GM12878 (cell line): ENCODE results near the gene LRRC23. TPM values are rescaled to one million over a fixed set of nuclear protein-coding genes. Genes with fewer than 3 reads are reported as not detected.

Source experiments
- ATF7 ChIP-seq: fragments of 450-650 bp; IDR thresholded peaks from 2 replicates; pipeline ENCODE4 v1.6.1; 2016; ENCODE audit warnings: low read depth, mild to moderate bottlenecking
- BRCA1 ChIP-seq: IDR thresholded peaks from 2 replicates; pipeline ENCODE4 v1.6.1; 2011; ENCODE audit warnings: low read depth, low read length, improper control_type of control experiment
- CEBPB ChIP-seq, 2 experiments: fragments of 150-350 bp in 1 of 2; IDR thresholded peaks; 2 replicates each; pipeline ENCODE4 v1.6.1; 2012 to 2014; ENCODE audit warnings: low read depth in 2 of 2, low read length in 2 of 2, borderline replicate concordance in 1 of 2, inconsistent platforms in 1 of 2
- CREM ChIP-seq: IDR thresholded peaks from 2 replicates; pipeline ENCODE4 v1.6.1; 2014; ENCODE audit warnings: antibody characterized with exemption, low read depth
- KDM1A ChIP-seq: fragments of 200-600 bp; sonication (generic); IDR thresholded peaks from 2 replicates; pipeline ENCODE4 v1.6.1; 2016; ENCODE audit warnings: borderline replicate concordance
- MTA2 ChIP-seq: fragments of 450-650 bp; IDR thresholded peaks from 2 replicates; pipeline ENCODE4 v1.6.1; 2016; ENCODE audit warnings: low read depth, mild to moderate bottlenecking, moderate library complexity
- MXI1 ChIP-seq: fragments of 150-350 bp; IDR thresholded peaks from 2 replicates; pipeline ENCODE4 v1.6.1; 2011; ENCODE audit warnings: low read depth, mild to moderate bottlenecking, inconsistent platforms, low read length, improper control_type of control experiment
- MYB ChIP-seq: fragments of 150-350 bp; IDR thresholded peaks from 2 replicates; pipeline ENCODE4 v1.6.1; 2014; ENCODE audit warnings: mild to moderate bottlenecking, low read depth, low read length, borderline replicate concordance
- PML ChIP-seq: IDR thresholded peaks from 2 replicates; pipeline ENCODE4 v1.6.1; 2012; ENCODE audit warnings: low read length, inconsistent platforms
- POLR2A ChIP-seq: IDR thresholded peaks from 2 replicates; pipeline ENCODE4 v1.6.1; 2011; ENCODE audit warnings: low read depth, mild to moderate bottlenecking, low read length
- POLR2AphosphoS5 ChIP-seq: IDR thresholded peaks from 2 replicates; pipeline ENCODE4 v1.6.1; 2011; ENCODE audit warnings: mild to moderate bottlenecking, low read length, inconsistent platforms
- SIN3A ChIP-seq: IDR thresholded peaks from 2 replicates; pipeline ENCODE4 v1.6.1; 2012; ENCODE audit warnings: low read depth, low read length, improper control_type of control experiment
- SPI1 ChIP-seq: IDR thresholded peaks from 2 replicates; pipeline ENCODE4 v1.6.1; 2011; ENCODE audit warnings: low read depth, mild to moderate bottlenecking, low read length, moderate library complexity, borderline replicate concordance; ENCODE audit not compliant: insufficient read depth
- SRF ChIP-seq, 2 experiments: IDR thresholded peaks; 2 replicates each; pipeline ENCODE4 v1.6.1; 2011; ENCODE audit warnings: low read depth in 2 of 2, low read length in 2 of 2, mild to moderate bottlenecking in 1 of 2, moderate library complexity in 1 of 2
- polyA plus RNA-seq, 11 experiments: library from polyadenylated mRNA; depleted of rRNA in 4 of 11; unstranded in 6 of 11; stranded (reverse) in 5 of 11; fragments of >200 nt; fragmentation: Nextera tagmentation in 4 of 11; fragmentation: Illumina TruSeq in 1 of 11; extraction: Ambion mirVana in 4 of 11; extraction: Trizol in 1 of 11; gene quantifications; 1 replicate in 1 of 11; 2 replicates in 10 of 11; pipeline versions ENCODE4 v1.2.1 to v1.2.3, GENCODE V29; 2011 to 2016; ENCODE audit warnings: inconsistent platforms in 2 of 11, missing spikeins in 2 of 11, low read depth in 1 of 11
- total RNA-seq, 4 experiments: library from RNA; depleted of rRNA in 3 of 4; stranded (reverse); fragments of >200 nt in 3 of 4; fragmentation: Illumina TruSeq in 1 of 4; extraction: Trizol in 1 of 4; gene quantifications; 2 replicates each; pipeline versions ENCODE4 v1.2.1 to v1.2.3, GENCODE V29; 2013 to 2021
- TF ChIP-seq, protein P1 (sequence below): fragments of 450-650 bp; formaldehyde crosslinking; IDR thresholded peaks from 2 replicates; pipeline ENCODE4 v1.5.0; 2022; ENCODE audit warnings: mild to moderate bottlenecking, missing genetic modification characterization
- TF ChIP-seq, protein P2 (sequence below): fragments of 450-650 bp; IDR thresholded peaks from 2 replicates; pipeline ENCODE4 v1.6.1; 2016; ENCODE audit warnings: mild to moderate bottlenecking
- TF ChIP-seq, protein P3 (sequence below): IDR thresholded peaks from 2 replicates; pipeline ENCODE4 v1.6.1; 2011; ENCODE audit warnings: low read depth, mild to moderate bottlenecking, low read length, moderate library complexity, borderline replicate concordance; ENCODE audit errors: extremely low read depth
- TF ChIP-seq, protein P4 (sequence below): fragments of 450-650 bp; IDR thresholded peaks from 2 replicates; pipeline ENCODE4 v1.6.1; 2018; ENCODE audit warnings: borderline replicate concordance, mild to moderate bottlenecking; ENCODE audit not compliant: partially characterized antibody
- TF ChIP-seq, protein P5 (sequence below): fragments of 450-650 bp; IDR thresholded peaks from 2 replicates; pipeline ENCODE4 v1.6.1; 2014; ENCODE audit warnings: mild to moderate bottlenecking

Gene LRRC23
- total and polyA plus RNA-seq, 10 of the 15 experiments (the other 5 are each of a cell fraction or from before 2014, with no cell fraction given): 1.4 to 6.9 (median 3.4) TPM

DNA sequence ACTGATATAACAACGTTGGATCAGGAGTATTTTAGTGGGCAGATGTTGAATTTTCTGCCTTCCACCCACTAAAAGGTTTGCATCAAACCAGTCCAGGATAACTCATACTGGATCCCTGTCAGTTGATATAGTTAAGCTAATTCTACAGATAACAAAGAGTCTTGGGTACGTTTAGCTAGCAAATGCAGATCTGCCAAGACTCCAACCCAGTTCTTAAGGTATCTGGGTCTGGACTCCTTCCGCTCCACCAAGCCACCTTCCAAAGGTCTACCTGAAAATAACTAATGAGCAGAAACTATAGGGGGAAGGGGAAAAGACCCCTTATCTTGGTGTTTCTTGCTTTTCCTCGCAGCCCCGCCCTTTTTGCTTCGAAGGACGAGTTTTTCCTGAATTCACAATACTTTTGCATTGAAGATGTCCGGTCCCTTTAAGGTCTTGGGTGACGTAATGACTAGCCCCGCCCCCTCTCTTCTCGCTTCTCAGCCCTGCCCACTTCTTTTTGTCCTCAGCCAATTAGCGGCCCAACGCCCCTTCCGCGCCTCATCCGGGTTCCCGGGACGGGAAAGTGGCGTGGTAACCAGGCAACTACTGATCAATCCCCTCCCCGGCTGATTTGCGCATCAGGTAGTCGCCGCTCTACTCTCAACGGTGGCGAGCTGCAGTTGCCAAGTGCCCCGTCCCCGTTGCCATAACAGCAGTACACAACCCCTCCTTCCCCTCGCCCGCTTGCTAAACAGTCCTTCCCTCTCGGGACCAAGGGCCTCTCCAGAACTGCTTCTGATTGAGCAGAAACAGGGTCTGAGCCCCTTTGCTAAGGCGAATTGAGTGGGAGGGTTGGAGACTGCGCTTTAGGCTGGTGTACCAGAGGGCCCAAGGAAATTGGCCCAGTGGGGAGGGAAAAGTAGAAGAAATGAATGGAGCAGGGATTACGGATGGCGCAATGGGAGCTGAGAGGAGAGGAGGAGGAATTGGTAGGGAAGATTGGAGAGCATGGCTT, at the start of gene LRRC23 (continued):
- TF ChIP-seq, protein P1, sequence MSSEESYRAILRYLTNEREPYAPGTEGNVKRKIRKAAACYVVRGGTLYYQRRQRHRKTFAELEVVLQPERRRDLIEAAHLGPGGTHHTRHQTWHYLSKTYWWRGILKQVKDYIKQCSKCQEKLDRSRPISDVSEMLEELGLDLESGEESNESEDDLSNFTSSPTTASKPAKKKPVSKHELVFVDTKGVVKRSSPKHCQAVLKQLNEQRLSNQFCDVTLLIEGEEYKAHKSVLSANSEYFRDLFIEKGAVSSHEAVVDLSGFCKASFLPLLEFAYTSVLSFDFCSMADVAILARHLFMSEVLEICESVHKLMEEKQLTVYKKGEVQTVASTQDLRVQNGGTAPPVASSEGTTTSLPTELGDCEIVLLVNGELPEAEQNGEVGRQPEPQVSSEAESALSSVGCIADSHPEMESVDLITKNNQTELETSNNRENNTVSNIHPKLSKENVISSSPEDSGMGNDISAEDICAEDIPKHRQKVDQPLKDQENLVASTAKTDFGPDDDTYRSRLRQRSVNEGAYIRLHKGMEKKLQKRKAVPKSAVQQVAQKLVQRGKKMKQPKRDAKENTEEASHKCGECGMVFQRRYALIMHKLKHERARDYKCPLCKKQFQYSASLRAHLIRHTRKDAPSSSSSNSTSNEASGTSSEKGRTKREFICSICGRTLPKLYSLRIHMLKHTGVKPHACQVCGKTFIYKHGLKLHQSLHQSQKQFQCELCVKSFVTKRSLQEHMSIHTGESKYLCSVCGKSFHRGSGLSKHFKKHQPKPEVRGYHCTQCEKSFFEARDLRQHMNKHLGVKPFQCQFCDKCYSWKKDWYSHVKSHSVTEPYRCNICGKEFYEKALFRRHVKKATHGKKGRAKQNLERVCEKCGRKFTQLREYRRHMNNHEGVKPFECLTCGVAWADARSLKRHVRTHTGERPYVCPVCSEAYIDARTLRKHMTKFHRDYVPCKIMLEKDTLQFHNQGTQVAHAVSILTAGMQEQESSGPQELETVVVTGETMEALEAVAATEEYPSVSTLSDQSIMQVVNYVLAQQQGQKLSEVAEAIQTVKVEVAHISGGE (CRISPR knock-in tag): no peak
- TF ChIP-seq MYB: no peak
- TF ChIP-seq MXI1: peak; percentile 86
- TF ChIP-seq ATF7: peak; percentile 99
- TF ChIP-seq, protein P2, sequence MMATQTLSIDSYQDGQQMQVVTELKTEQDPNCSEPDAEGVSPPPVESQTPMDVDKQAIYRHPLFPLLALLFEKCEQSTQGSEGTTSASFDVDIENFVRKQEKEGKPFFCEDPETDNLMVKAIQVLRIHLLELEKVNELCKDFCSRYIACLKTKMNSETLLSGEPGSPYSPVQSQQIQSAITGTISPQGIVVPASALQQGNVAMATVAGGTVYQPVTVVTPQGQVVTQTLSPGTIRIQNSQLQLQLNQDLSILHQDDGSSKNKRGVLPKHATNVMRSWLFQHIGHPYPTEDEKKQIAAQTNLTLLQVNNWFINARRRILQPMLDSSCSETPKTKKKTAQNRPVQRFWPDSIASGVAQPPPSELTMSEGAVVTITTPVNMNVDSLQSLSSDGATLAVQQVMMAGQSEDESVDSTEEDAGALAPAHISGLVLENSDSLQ: peak; percentile 74
- TF ChIP-seq SPI1: no peak
- no peak for TF ChIP-seq MTA2
- TF ChIP-seq, protein P3, sequence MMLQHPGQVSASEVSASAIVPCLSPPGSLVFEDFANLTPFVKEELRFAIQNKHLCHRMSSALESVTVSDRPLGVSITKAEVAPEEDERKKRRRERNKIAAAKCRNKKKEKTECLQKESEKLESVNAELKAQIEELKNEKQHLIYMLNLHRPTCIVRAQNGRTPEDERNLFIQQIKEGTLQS: no peak
- TF ChIP-seq CEBPB (IDR thresholded peaks at IDR 0.05; ENCODE audit: borderline replicate concordance in 1 of 2, low read depth in 2 of 2, low read length in 2 of 2): no peak
- TF ChIP-seq POLR2A: peak; percentile 73
- 0 out of 4 replicates have a peak, but pooled peaks of 1 of the 2 experiments have one; percentile 2 for TF ChIP-seq SRF (IDR thresholded peaks at IDR 0.05; ENCODE audit: low read depth in 2 of 2, low read length in 2 of 2)
- TF ChIP-seq, protein P4, sequence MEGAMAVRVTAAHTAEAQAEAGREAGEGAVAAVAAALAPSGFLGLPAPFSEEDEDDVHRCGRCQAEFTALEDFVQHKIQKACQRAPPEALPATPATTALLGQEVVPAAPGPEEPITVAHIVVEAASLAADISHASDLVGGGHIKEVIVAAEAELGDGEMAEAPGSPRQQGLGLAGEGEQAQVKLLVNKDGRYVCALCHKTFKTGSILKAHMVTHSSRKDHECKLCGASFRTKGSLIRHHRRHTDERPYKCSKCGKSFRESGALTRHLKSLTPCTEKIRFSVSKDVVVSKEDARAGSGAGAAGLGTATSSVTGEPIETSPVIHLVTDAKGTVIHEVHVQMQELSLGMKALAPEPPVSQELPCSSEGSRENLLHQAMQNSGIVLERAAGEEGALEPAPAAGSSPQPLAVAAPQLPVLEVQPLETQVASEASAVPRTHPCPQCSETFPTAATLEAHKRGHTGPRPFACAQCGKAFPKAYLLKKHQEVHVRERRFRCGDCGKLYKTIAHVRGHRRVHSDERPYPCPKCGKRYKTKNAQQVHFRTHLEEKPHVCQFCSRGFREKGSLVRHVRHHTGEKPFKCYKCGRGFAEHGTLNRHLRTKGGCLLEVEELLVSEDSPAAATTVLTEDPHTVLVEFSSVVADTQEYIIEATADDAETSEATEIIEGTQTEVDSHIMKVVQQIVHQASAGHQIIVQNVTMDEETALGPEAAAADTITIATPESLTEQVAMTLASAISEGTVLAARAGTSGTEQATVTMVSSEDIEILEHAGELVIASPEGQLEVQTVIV: peak; percentile 20
- peak; percentile 41; the same call in 1 of the 2 replicates for TF ChIP-seq POLR2AphosphoS5
- TF ChIP-seq CREM: peak; percentile 82; the same call in 1 of the 2 replicates
- no peak for TF ChIP-seq PML
- no peak for TF ChIP-seq BRCA1
- no peak for TF ChIP-seq KDM1A
- TF ChIP-seq, protein P5, sequence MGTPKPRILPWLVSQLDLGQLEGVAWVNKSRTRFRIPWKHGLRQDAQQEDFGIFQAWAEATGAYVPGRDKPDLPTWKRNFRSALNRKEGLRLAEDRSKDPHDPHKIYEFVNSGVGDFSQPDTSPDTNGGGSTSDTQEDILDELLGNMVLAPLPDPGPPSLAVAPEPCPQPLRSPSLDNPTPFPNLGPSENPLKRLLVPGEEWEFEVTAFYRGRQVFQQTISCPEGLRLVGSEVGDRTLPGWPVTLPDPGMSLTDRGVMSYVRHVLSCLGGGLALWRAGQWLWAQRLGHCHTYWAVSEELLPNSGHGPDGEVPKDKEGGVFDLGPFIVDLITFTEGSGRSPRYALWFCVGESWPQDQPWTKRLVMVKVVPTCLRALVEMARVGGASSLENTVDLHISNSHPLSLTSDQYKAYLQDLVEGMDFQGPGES: no peak
- TF ChIP-seq SIN3A: peak; percentile 89
- TF ChIP-seq, all 136 proteins: peak for 28
